MM.1S (cell line): ENCODE data around the gene AFAP1.

Source experiments
- DNase-seq: peaks from one replicate; pipeline ENCODE4 v3.0.0-alpha.2; 2015
- H2AFZ ChIP-seq: fragments of 300-600 bp; sonication (generic); 2 replicates; pipeline ENCODE4 v1.6.0; 2016; ENCODE audit warnings: antibody characterized with exemption, low read length
- H3F3A ChIP-seq: fragments of 300-600 bp; sonication (generic); 2 replicates; pipeline ENCODE4 v1.6.1; 2016; ENCODE audit warnings: mild to moderate bottlenecking, antibody characterized with exemption, low read length, moderate library complexity, mixed read lengths; ENCODE audit not compliant: insufficient read depth
- H3K27ac ChIP-seq: fragments of 300-600 bp; sonication (generic); 2 replicates; pipeline ENCODE4 v1.5.1; 2016; ENCODE audit warnings: mild to moderate bottlenecking, low read length
- H3K27me3 ChIP-seq: fragments of 300-600 bp; sonication (generic); replicated peaks from 2 replicates; pipeline ENCODE4 v1.6.0; 2016; ENCODE audit warnings: low read length; ENCODE audit not compliant: insufficient read depth
- H3K36me3 ChIP-seq: fragments of 300-600 bp; sonication (generic); replicated peaks from 2 replicates; pipeline ENCODE4 v1.6.1; 2016; ENCODE audit warnings: mild to moderate bottlenecking, low read length, mixed read lengths; ENCODE audit not compliant: insufficient read depth
- H3K4me1 ChIP-seq: fragments of 300-600 bp; sonication (generic); 2 replicates; pipeline ENCODE4 v1.6.1; 2016; ENCODE audit warnings: low read length, mixed read lengths
- H3K4me2 ChIP-seq: fragments of 300-600 bp; sonication (generic); 2 replicates; pipeline ENCODE4 v1.6.0; 2016; ENCODE audit warnings: low read depth, low read length
- H3K4me3 ChIP-seq: fragments of 300-600 bp; sonication (generic); 2 replicates; pipeline ENCODE4 v1.5.1; 2016; ENCODE audit warnings: low read length, mixed read lengths
- H3K79me2 ChIP-seq: fragments of 300-600 bp; sonication (generic); 2 replicates; pipeline ENCODE4 v1.6.1; 2016; ENCODE audit warnings: mixed run types, low read length, mixed read lengths
- H3K9ac ChIP-seq: fragments of 300-600 bp; sonication (generic); 2 replicates; pipeline ENCODE4 v1.6.1; 2016; ENCODE audit warnings: low read length, mixed read lengths
- H3K9me2 ChIP-seq: fragments of 300-600 bp; sonication (generic); replicated peaks from 2 replicates; pipeline ENCODE4 v1.6.1; 2016; ENCODE audit warnings: mild to moderate bottlenecking, low read length, mixed read lengths; ENCODE audit not compliant: insufficient read depth
- H3K9me3 ChIP-seq: fragments of 300-600 bp; sonication (generic); replicated peaks from 2 replicates; pipeline ENCODE4 v1.6.1; 2016; ENCODE audit warnings: mild to moderate bottlenecking, low read length, mixed read lengths; ENCODE audit not compliant: insufficient read depth
- H4K20me1 ChIP-seq: fragments of 300-600 bp; sonication (generic); 2 replicates; pipeline ENCODE4 v1.6.1; 2016; ENCODE audit warnings: mild to moderate bottlenecking, low read length, moderate library complexity, mixed read lengths; ENCODE audit not compliant: insufficient read depth
- CTCF ChIP-seq: fragments of 300-600 bp; sonication (generic); IDR thresholded peaks from 2 replicates; pipeline ENCODE4 v1.5.1; 2016; ENCODE audit warnings: antibody characterized with exemption, low read length, mixed read lengths
- EZH2 ChIP-seq: fragments of 300-600 bp; sonication (generic); optimal IDR thresholded peaks from 2 replicates; pipeline ENCODE3; 2017; ENCODE audit warnings: low read depth, mild to moderate bottlenecking, antibody characterized with exemption, low read length, mixed read lengths
- EZH2phosphoT487 ChIP-seq: fragments of 300-600 bp; sonication (generic); IDR thresholded peaks from 2 replicates; pipeline ENCODE4 v1.6.1; 2018; ENCODE audit warnings: antibody characterized with exemption, low read length

The AFAP1 gene

DNA sequence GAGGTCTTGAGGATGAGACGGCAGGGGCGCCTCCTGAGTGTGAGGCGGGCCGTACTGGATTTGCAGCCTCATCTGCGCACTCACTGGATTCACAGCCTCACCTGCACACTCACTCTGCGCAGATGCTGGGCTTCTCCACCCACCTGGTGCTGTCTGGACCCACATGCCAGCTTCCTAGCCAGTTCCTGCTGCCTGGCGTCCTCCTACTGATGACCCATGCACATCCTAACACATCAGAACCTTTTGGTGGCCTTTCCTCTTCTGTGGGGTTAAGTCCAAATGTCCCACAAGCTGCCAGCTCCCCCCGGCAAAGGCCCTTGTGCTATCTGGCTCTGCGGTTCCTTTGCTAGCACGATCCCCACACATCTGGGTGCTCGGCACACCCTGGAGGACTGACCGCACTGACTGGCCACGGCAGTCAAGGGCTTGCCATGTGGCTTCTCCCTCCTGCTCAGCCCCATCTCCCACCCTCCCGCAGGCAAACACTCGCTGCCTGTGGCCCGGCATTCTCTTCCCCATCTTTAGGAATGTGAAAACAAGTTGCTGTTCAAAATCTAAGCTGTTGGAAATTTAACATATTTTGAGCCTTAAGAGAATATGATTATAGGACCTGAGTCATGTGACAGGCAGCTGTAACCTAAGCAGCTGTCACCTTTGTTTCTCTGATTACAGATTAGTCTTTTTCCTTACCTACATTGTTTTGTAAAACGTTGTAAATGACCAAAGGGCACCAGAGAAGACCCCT lies 39.4 kb upstream of the AFAP1 start:
- Histone ChIP-seq H3K4me3 (no peak overlapping the region), H3K9me3 (no peaks in the 10 kb centered on the region), H3F3A (no peaks in the 10 kb centered on the region), H3K9ac (no peak overlapping the region), H3K4me2 (no peak overlapping the region), H4K20me1 (no peaks in the 10 kb centered on the region), H3K4me1 (no peaks in the 10 kb centered on the region), H3K36me3 (no peaks in the 10 kb centered on the region), H3K27me3 (peaks cover 81% of the 10 kb centered on the region), H3K9me2 (no peaks in the 10 kb centered on the region), H2AFZ (no peak overlapping the region), H3K27ac (no peak overlapping the region), H3K79me2 (no peaks in the 10 kb centered on the region)
- TF ChIP-seq CTCF, result no peak
- TF ChIP-seq EZH2phosphoT487, result no peak
- no peak for TF ChIP-seq EZH2
- no peak for DNase-seq

GRCh38 chr4:7978489-7978888 lies 38.8 kb upstream of the AFAP1 start:
- no peaks in the 10 kb centered on the region for H3F3A ChIP-seq
- H4K20me1 ChIP-seq, result no peaks in the 10 kb centered on the region
- H3K9me2 ChIP-seq, result no peaks in the 10 kb centered on the region
- no peaks in the 10 kb centered on the region for H3K36me3 ChIP-seq
- H3K9me3 ChIP-seq, result no peaks in the 10 kb centered on the region
- no peak for TF ChIP-seq EZH2phosphoT487
- no peak for TF ChIP-seq EZH2
- no peak for TF ChIP-seq CTCF
- no peaks in the 10 kb centered on the region for H3K79me2 ChIP-seq
- H3K4me2 ChIP-seq, result no peak overlapping the region
- no peak overlapping the region for H3K9ac ChIP-seq
- no peaks in the 10 kb centered on the region for H3K4me1 ChIP-seq
- DNase-seq, result no peak
- H3K27me3 ChIP-seq, result peaks cover 75% of the 10 kb centered on the region
- no peak overlapping the region for H3K27ac ChIP-seq
- no peak overlapping the region for H2AFZ ChIP-seq
- H3K4me3 ChIP-seq, result no peak overlapping the region

DNA sequence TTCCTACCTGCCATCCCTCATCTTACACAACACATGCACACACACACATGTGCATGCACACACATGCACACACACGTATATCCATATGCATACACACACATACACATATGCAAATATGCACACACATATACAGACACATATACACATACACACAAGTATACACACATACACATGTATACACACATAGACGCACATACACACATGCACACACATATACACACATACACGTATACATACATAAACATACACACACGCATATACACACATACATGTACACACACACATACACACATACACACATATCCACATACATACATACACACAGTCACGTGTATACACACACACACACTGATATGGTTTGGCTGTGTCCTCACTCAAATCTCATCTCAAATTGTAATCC lies 37.0 kb upstream of the AFAP1 start:
- H3K4me2 ChIP-seq, result no peak overlapping the region
- H3K9me3 ChIP-seq, result no peaks in the 10 kb centered on the region
- H3K4me3 ChIP-seq, result no peak overlapping the region
- no peaks in the 10 kb centered on the region for H3K79me2 ChIP-seq
- no peak for TF ChIP-seq CTCF
- no peak for TF ChIP-seq EZH2
- no peak for TF ChIP-seq EZH2phosphoT487
- peaks cover 70% of the 10 kb centered on the region for H3K27me3 ChIP-seq
- no peaks in the 10 kb centered on the region for H3K4me1 ChIP-seq
- no peak overlapping the region for H3K27ac ChIP-seq
- no peaks in the 10 kb centered on the region for H3K9me2 ChIP-seq
- H3F3A ChIP-seq, result no peaks in the 10 kb centered on the region
- H2AFZ ChIP-seq, result no peak overlapping the region
- H3K9ac ChIP-seq, result no peak overlapping the region
- no peaks in the 10 kb centered on the region for H3K36me3 ChIP-seq
- DNase-seq, result no peak
- no peaks in the 10 kb centered on the region for H4K20me1 ChIP-seq
